Thymus (tissue), 11 donors: ENCODE measurements around the gene RNF220. TPM values are rescaled to one million over a fixed set of nuclear protein-coding genes. Genes with fewer than 3 reads are reported as not detected.

Experiments used
- DNase-seq, 9 donors: peaks; one replicate each; pipeline ENCODE4 v3.0.0-alpha.2; 2013; ENCODE audit warnings: low spot score in 9 of 9, low read depth in 6 of 9, missing footprints in 1 of 9
- H3K27ac ChIP-seq, 2 donors: one replicate each; pipeline ENCODE4 v1.5.1; 2013; ENCODE audit warnings: control low read depth in 1 of 2, low read depth in 1 of 2, low read length in 1 of 2, mild to moderate bottlenecking in 1 of 2, moderate library complexity in 1 of 2
- H3K27me3 ChIP-seq, 2 donors: one replicate each; pipeline ENCODE4 v1.5.1; 2013; ENCODE audit warnings: low read length in 1 of 2; ENCODE audit not compliant: control insufficient read depth in 2 of 2, insufficient read depth in 1 of 2
- H3K36me3 ChIP-seq, 2 donors: one replicate each; pipeline ENCODE4 v1.5.1; 2013; ENCODE audit warnings: low read length in 1 of 2, mild to moderate bottlenecking in 1 of 2, moderate library complexity in 1 of 2; ENCODE audit not compliant: control insufficient read depth in 2 of 2, insufficient read depth in 2 of 2
- H3K4me1 ChIP-seq, 2 donors: one replicate each; pipeline ENCODE4 v1.5.1; 2013; ENCODE audit warnings: low read length in 2 of 2; ENCODE audit not compliant: control insufficient read depth in 2 of 2, insufficient read depth in 2 of 2
- H3K4me3 ChIP-seq, 2 donors: one replicate each; pipeline ENCODE4 v1.5.1; 2013; ENCODE audit warnings: low read length in 2 of 2, control low read depth in 1 of 2, mild to moderate bottlenecking in 1 of 2
- H3K9me3 ChIP-seq, 2 donors: one replicate each; pipeline ENCODE4 v1.5.1; 2013; ENCODE audit warnings: low read length in 1 of 2, mild to moderate bottlenecking in 1 of 2; ENCODE audit not compliant: control insufficient read depth in 2 of 2, insufficient read depth in 1 of 2
- WGBS: extraction: QIAGEN DNeasy Blood & Tissue Kit; methylation state at CpG from one replicate; pipeline ENCODE4 v1.1.7; 2013; 5-methylcytosine and 5-hydroxymethylcytosine counted together
- polyA plus RNA-seq: library from polyadenylated mRNA; stranded (reverse); fragments of 200-250 nt; gene quantifications from one replicate; pipeline ENCODE4 v1.2.3, GENCODE V29; 2013
- total RNA-seq: library from RNA; stranded (reverse); fragments of 120-200 nt; gene quantifications from one replicate; pipeline ENCODE4 v1.2.4, GENCODE V29; 2013
- donor health status: healthy.

RNF220 gene
- total and polyA plus RNA-seq, 2 donors: 66.3 to 70.0 TPM

- peaks cover 14 to 37% of the 10 kb centered on the region in 2 donors for H3K4me1 ChIP-seq
- no peak overlapping the region for H3K27ac ChIP-seq
- 22% methylated on average over 4 of the region's 4 CpGs for WGBS
Measured at GRCh38 chr1:44421446-44421884, 16.4 kb downstream of the RNF220 start.

GRCh38 chr1:44422161-44422560 lies 17.1 kb downstream of the RNF220 start:
- peaks cover 22 to 46% of the 10 kb centered on the region in 2 donors for H3K27me3 ChIP-seq

More at GRCh38 chr1:44421446-44421884, 16.4 kb downstream of the RNF220 start:
- peaks cover 0 to 6% of the 10 kb centered on the region in 2 donors for H3K9me3 ChIP-seq
- no peaks in the 10 kb centered on the region for H3K36me3 ChIP-seq
- DNase-seq: no peak
- no peak overlapping the region for H3K4me3 ChIP-seq
- H3K27me3 ChIP-seq: peaks cover 29 to 53% of the 10 kb centered on the region in 2 donors

GRCh38 chr1:44423591-44424537 lies 18.8 kb downstream of the RNF220 start:
- H3K4me3 ChIP-seq: no peak overlapping the region
- peaks cover 11 to 26% of the 10 kb centered on the region in 2 donors for H3K4me1 ChIP-seq
- WGBS: 6% methylated on average over 19 of the region's 19 CpGs
- no peaks in the 10 kb centered on the region for H3K36me3 ChIP-seq
- H3K27ac ChIP-seq: no peak overlapping the region
- no peaks in the 10 kb centered on the region for H3K9me3 ChIP-seq
- peak in 3 of 9 donors; percentile 21 to 62 (median 27) for DNase-seq
- peaks cover 10 to 32% of the 10 kb centered on the region in 2 donors for H3K27me3 ChIP-seq

More at GRCh38 chr1:44422161-44422560, 17.1 kb downstream of the RNF220 start:
- no peaks in the 10 kb centered on the region for H3K36me3 ChIP-seq
- no peak overlapping the region for H3K4me3 ChIP-seq
- H3K4me1 ChIP-seq: peaks cover 14 to 36% of the 10 kb centered on the region in 2 donors
- no peak for DNase-seq
- 41% methylated on average over 6 of the region's 6 CpGs for WGBS
- H3K27ac ChIP-seq: no peak overlapping the region
- peaks cover 0 to 6% of the 10 kb centered on the region in 2 donors for H3K9me3 ChIP-seq

- no peaks in the 10 kb centered on the region for H3K36me3 ChIP-seq
- H3K4me1 ChIP-seq: peaks cover 11 to 26% of the 10 kb centered on the region in 2 donors
- peaks cover 9 to 23% of the 10 kb centered on the region in 2 donors for H3K27me3 ChIP-seq
- H3K4me3 ChIP-seq: no peak overlapping the region
- no peak for DNase-seq
- H3K9me3 ChIP-seq: no peaks in the 10 kb centered on the region
- WGBS: 26% methylated on average over 9 of the region's 9 CpGs
- no peak overlapping the region for H3K27ac ChIP-seq
Measured at GRCh38 chr1:44424747-44425146, 19.7 kb downstream of the RNF220 start.

- no peaks in the 10 kb centered on the region for H3K36me3 ChIP-seq
- peaks cover 11 to 26% of the 10 kb centered on the region in 2 donors for H3K4me1 ChIP-seq
- no peak overlapping the region for H3K27ac ChIP-seq
- DNase-seq: no peak
- no peak overlapping the region for H3K4me3 ChIP-seq
- 65% methylated on average over 8 of the region's 8 CpGs for WGBS
- H3K27me3 ChIP-seq: peaks cover 4 to 15% of the 10 kb centered on the region in 2 donors
- no peaks in the 10 kb centered on the region for H3K9me3 ChIP-seq
Measured at GRCh38 chr1:44425341-44426082, 20.5 kb downstream of the RNF220 start.

- Histone ChIP-seq H3K4me1 (peaks cover 0 to 4% of the 10 kb centered on the region in 2 donors), H3K36me3 (no peaks in the 10 kb centered on the region), H3K4me3 (no peak overlapping the region), H3K9me3 (no peaks in the 10 kb centered on the region), H3K27ac (no peak overlapping the region), H3K27me3 (peaks cover 0 to 2% of the 10 kb centered on the region in 2 donors)
- no peak for DNase-seq
- WGBS: 90% methylated on average over 2 of the region's 2 CpGs
Measured at GRCh38 chr1:44431861-44432260, 26.8 kb downstream of the RNF220 start.

GRCh38 chr1:44433209-44433608 lies 28.2 kb downstream of the RNF220 start:
- no peak overlapping the region for H3K27ac ChIP-seq

GRCh38 chr1:44436401-44437106 lies 31.5 kb downstream of the RNF220 start:
- no peak overlapping the region for H3K27ac ChIP-seq
- no peak for DNase-seq
- WGBS: 66% methylated on average over 5 of the region's 5 CpGs
- H3K4me3 ChIP-seq: no peak overlapping the region
- H3K9me3 ChIP-seq: no peaks in the 10 kb centered on the region
- no peaks in the 10 kb centered on the region for H3K27me3 ChIP-seq
- H3K4me1 ChIP-seq: peaks cover 0 to 2% of the 10 kb centered on the region in 2 donors
- no peaks in the 10 kb centered on the region for H3K36me3 ChIP-seq

More at GRCh38 chr1:44433209-44433608, 28.2 kb downstream of the RNF220 start:
- no peak overlapping the region for H3K4me3 ChIP-seq
- peaks cover 0 to 4% of the 10 kb centered on the region in 2 donors for H3K4me1 ChIP-seq
- no peaks in the 10 kb centered on the region for H3K9me3 ChIP-seq
- H3K27me3 ChIP-seq: peaks cover 0 to 2% of the 10 kb centered on the region in 2 donors
- H3K36me3 ChIP-seq: no peaks in the 10 kb centered on the region
- WGBS: 46% methylated on average over 2 of the region's 2 CpGs
- no peak for DNase-seq
